MM.1S (cell line): Measurements from ENCODE around the gene PRSS16.

Experiments
- DNase-seq: peaks from one replicate; pipeline ENCODE4 v3.0.0-alpha.2; 2015
- H2AFZ ChIP-seq: fragments of 300-600 bp; sonication (generic); 2 replicates; pipeline ENCODE4 v1.6.0; 2016; ENCODE audit warnings: antibody characterized with exemption, low read length
- H3F3A ChIP-seq: fragments of 300-600 bp; sonication (generic); 2 replicates; pipeline ENCODE4 v1.6.1; 2016; ENCODE audit warnings: mild to moderate bottlenecking, antibody characterized with exemption, low read length, moderate library complexity, mixed read lengths; ENCODE audit not compliant: insufficient read depth
- H3K27ac ChIP-seq: fragments of 300-600 bp; sonication (generic); 2 replicates; pipeline ENCODE4 v1.5.1; 2016; ENCODE audit warnings: mild to moderate bottlenecking, low read length
- H3K27me3 ChIP-seq: fragments of 300-600 bp; sonication (generic); replicated peaks from 2 replicates; pipeline ENCODE4 v1.6.0; 2016; ENCODE audit warnings: low read length; ENCODE audit not compliant: insufficient read depth
- H3K36me3 ChIP-seq: fragments of 300-600 bp; sonication (generic); replicated peaks from 2 replicates; pipeline ENCODE4 v1.6.1; 2016; ENCODE audit warnings: mild to moderate bottlenecking, low read length, mixed read lengths; ENCODE audit not compliant: insufficient read depth
- H3K4me1 ChIP-seq: fragments of 300-600 bp; sonication (generic); 2 replicates; pipeline ENCODE4 v1.6.1; 2016; ENCODE audit warnings: low read length, mixed read lengths
- H3K4me2 ChIP-seq: fragments of 300-600 bp; sonication (generic); 2 replicates; pipeline ENCODE4 v1.6.0; 2016; ENCODE audit warnings: low read depth, low read length
- H3K4me3 ChIP-seq: fragments of 300-600 bp; sonication (generic); 2 replicates; pipeline ENCODE4 v1.5.1; 2016; ENCODE audit warnings: low read length, mixed read lengths
- H3K79me2 ChIP-seq: fragments of 300-600 bp; sonication (generic); 2 replicates; pipeline ENCODE4 v1.6.1; 2016; ENCODE audit warnings: mixed run types, low read length, mixed read lengths
- H3K9ac ChIP-seq: fragments of 300-600 bp; sonication (generic); 2 replicates; pipeline ENCODE4 v1.6.1; 2016; ENCODE audit warnings: low read length, mixed read lengths
- H3K9me2 ChIP-seq: fragments of 300-600 bp; sonication (generic); replicated peaks from 2 replicates; pipeline ENCODE4 v1.6.1; 2016; ENCODE audit warnings: mild to moderate bottlenecking, low read length, mixed read lengths; ENCODE audit not compliant: insufficient read depth
- H3K9me3 ChIP-seq: fragments of 300-600 bp; sonication (generic); replicated peaks from 2 replicates; pipeline ENCODE4 v1.6.1; 2016; ENCODE audit warnings: mild to moderate bottlenecking, low read length, mixed read lengths; ENCODE audit not compliant: insufficient read depth
- H4K20me1 ChIP-seq: fragments of 300-600 bp; sonication (generic); 2 replicates; pipeline ENCODE4 v1.6.1; 2016; ENCODE audit warnings: mild to moderate bottlenecking, low read length, moderate library complexity, mixed read lengths; ENCODE audit not compliant: insufficient read depth
- EZH2 ChIP-seq: fragments of 300-600 bp; sonication (generic); optimal IDR thresholded peaks from 2 replicates; pipeline ENCODE3; 2017; ENCODE audit warnings: low read depth, mild to moderate bottlenecking, antibody characterized with exemption, low read length, mixed read lengths
- EZH2phosphoT487 ChIP-seq: fragments of 300-600 bp; sonication (generic); IDR thresholded peaks from 2 replicates; pipeline ENCODE4 v1.6.1; 2018; ENCODE audit warnings: antibody characterized with exemption, low read length
- TF ChIP-seq, protein P1 (sequence below): fragments of 300-600 bp; sonication (generic); IDR thresholded peaks from 2 replicates; pipeline ENCODE4 v1.5.1; 2016; ENCODE audit warnings: antibody characterized with exemption, low read length, mixed read lengths

Gene PRSS16

GRCh38 chr6:27281569-27281968 lies 34.1 kb downstream of the PRSS16 start:
- H3K27ac ChIP-seq: no peak overlapping the region
- H3K4me2 ChIP-seq: no peak overlapping the region
- no peaks in the 10 kb centered on the region for H3K9me2 ChIP-seq
- H3F3A ChIP-seq: no peaks in the 10 kb centered on the region
- H3K36me3 ChIP-seq: no peaks in the 10 kb centered on the region
- DNase-seq: no peak
- no peaks in the 10 kb centered on the region for H4K20me1 ChIP-seq
- TF ChIP-seq EZH2 (no peak), EZH2phosphoT487 (no peak)
- TF ChIP-seq, protein P1, sequence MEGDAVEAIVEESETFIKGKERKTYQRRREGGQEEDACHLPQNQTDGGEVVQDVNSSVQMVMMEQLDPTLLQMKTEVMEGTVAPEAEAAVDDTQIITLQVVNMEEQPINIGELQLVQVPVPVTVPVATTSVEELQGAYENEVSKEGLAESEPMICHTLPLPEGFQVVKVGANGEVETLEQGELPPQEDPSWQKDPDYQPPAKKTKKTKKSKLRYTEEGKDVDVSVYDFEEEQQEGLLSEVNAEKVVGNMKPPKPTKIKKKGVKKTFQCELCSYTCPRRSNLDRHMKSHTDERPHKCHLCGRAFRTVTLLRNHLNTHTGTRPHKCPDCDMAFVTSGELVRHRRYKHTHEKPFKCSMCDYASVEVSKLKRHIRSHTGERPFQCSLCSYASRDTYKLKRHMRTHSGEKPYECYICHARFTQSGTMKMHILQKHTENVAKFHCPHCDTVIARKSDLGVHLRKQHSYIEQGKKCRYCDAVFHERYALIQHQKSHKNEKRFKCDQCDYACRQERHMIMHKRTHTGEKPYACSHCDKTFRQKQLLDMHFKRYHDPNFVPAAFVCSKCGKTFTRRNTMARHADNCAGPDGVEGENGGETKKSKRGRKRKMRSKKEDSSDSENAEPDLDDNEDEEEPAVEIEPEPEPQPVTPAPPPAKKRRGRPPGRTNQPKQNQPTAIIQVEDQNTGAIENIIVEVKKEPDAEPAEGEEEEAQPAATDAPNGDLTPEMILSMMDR: no peak
- H3K27me3 ChIP-seq: no peaks in the 10 kb centered on the region
- H3K79me2 ChIP-seq: no peaks in the 10 kb centered on the region
- no peaks in the 10 kb centered on the region for H3K4me1 ChIP-seq
- H2AFZ ChIP-seq: no peak overlapping the region
- no peaks in the 10 kb centered on the region for H3K9me3 ChIP-seq
- no peak overlapping the region for H3K9ac ChIP-seq
- no peak overlapping the region for H3K4me3 ChIP-seq

GRCh38 chr6:27283279-27283678 lies 35.8 kb downstream of the PRSS16 start:
- Histone ChIP-seq H2AFZ (no peak overlapping the region), H3K27me3 (no peaks in the 10 kb centered on the region)
- DNase-seq: no peak

DNA sequence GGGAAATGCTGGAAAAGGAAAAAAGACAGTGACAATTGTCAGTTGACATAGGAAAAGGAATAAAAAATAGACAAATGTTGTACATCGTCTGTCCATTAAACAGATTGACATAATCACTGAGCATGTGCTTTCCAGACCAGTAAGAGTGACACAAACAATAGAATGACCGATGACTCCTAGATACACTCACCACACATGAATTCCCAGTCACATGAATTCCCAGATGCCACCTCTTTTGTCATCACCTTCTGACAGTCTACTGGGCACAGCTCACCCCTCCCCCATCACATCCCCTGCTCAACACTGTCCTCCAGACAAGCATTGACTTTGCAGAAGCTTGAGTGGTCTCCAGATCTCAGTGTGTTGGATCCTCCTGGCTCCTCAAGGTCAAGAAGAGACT lies 38.6 kb downstream of the PRSS16 start:
- Histone ChIP-seq H3K27ac (no peak overlapping the region), H3K4me2 (no peak overlapping the region), H4K20me1 (no peaks in the 10 kb centered on the region), H2AFZ (no peak overlapping the region), H3K27me3 (no peaks in the 10 kb centered on the region), H3K79me2 (no peaks in the 10 kb centered on the region), H3K9me3 (no peaks in the 10 kb centered on the region), H3K4me3 (no peak overlapping the region), H3F3A (no peaks in the 10 kb centered on the region), H3K9me2 (no peaks in the 10 kb centered on the region), H3K9ac (no peak overlapping the region), H3K4me1 (no peaks in the 10 kb centered on the region), H3K36me3 (no peaks in the 10 kb centered on the region)
- TF ChIP-seq, protein P1: no peak
- no peak for TF ChIP-seq EZH2
- TF ChIP-seq EZH2phosphoT487: no peak
- no peak for DNase-seq

More at GRCh38 chr6:27283279-27283678, 35.8 kb downstream of the PRSS16 start:
- Histone ChIP-seq H3K4me1 (no peaks in the 10 kb centered on the region), H3K4me2 (no peak overlapping the region), H3K9me2 (no peaks in the 10 kb centered on the region), H3K9ac (no peak overlapping the region), H3K9me3 (no peaks in the 10 kb centered on the region), H3K27ac (no peak overlapping the region), H3F3A (no peaks in the 10 kb centered on the region), H3K4me3 (no peak overlapping the region), H3K79me2 (no peaks in the 10 kb centered on the region), H4K20me1 (no peaks in the 10 kb centered on the region), H3K36me3 (no peaks in the 10 kb centered on the region)
- TF ChIP-seq, protein P1: no peak
- TF ChIP-seq EZH2 (no peak), EZH2phosphoT487 (no peak)
